HepG2 (cell line): Measurements from ENCODE around the gene CHRNB2. TPM values are rescaled to one million over a fixed set of nuclear protein-coding genes. Genes with fewer than 3 reads are reported as not detected.

Source experiments
- AKAP8 ChIP-seq: sonication (generic); formaldehyde crosslinking; IDR thresholded peaks from 2 replicates; pipeline ENCODE4 v1.5.1; 2020; ENCODE audit warnings: mild to moderate bottlenecking, missing genetic modification reagents
- EZH2 ChIP-seq: conservative IDR thresholded peaks from 2 replicates; pipeline ENCODE4 v1.6.1; 2012; ENCODE audit warnings: mild to moderate bottlenecking, low read depth, low read length, moderate library complexity
- GPN1 ChIP-seq: sonication (generic); formaldehyde crosslinking; IDR thresholded peaks from 2 replicates; pipeline ENCODE4 v1.5.1; 2020; ENCODE audit warnings: missing genetic modification reagents, borderline replicate concordance
- HMG20A ChIP-seq: IDR thresholded peaks from 2 replicates; pipeline ENCODE4 v1.6.1; 2016; ENCODE audit warnings: borderline replicate concordance
- ISX ChIP-seq: sonication (generic); formaldehyde crosslinking; conservative IDR thresholded peaks from 2 replicates; pipeline ENCODE4 v1.5.0; 2020; ENCODE audit warnings: missing genetic modification reagents
- STAT5B ChIP-seq: sonication (generic); formaldehyde crosslinking; IDR thresholded peaks from 2 replicates; pipeline ENCODE4 v1.4.0; 2020; ENCODE audit warnings: missing genetic modification reagents
- ZKSCAN5 ChIP-seq: sonication (generic); formaldehyde crosslinking; IDR thresholded peaks from 2 replicates; pipeline ENCODE4 v1.5.1; 2020; ENCODE audit warnings: mild to moderate bottlenecking, missing genetic modification reagents
- ZNF343 ChIP-seq: sonication (generic); formaldehyde crosslinking; IDR thresholded peaks from 2 replicates; pipeline ENCODE4 v1.4.0; 2020; ENCODE audit warnings: mild to moderate bottlenecking, missing genetic modification reagents
- ZNF44 ChIP-seq: sonication (generic); formaldehyde crosslinking; IDR thresholded peaks from 2 replicates; pipeline ENCODE4 v1.5.1; 2020; ENCODE audit warnings: mild to moderate bottlenecking, missing genetic modification reagents
- ZNF768 ChIP-seq: sonication (generic); formaldehyde crosslinking; IDR thresholded peaks from 2 replicates; pipeline ENCODE4 v1.4.0; 2020; ENCODE audit warnings: missing genetic modification reagents
- polyA plus RNA-seq, 8 experiments: library from polyadenylated mRNA; depleted of rRNA in 3 of 8; stranded (reverse) in 7 of 8; unstranded in 1 of 8; fragments of >200 nt; fragmentation: Illumina TruSeq in 4 of 8; extraction: Trizol in 4 of 8; gene quantifications; 2 replicates each; pipeline versions ENCODE4 v1.2.1 to v1.2.3, GENCODE V29; 2011 to 2016; ENCODE audit warnings: low read depth in 4 of 8, missing spikeins in 1 of 8, mixed read lengths in 1 of 8; ENCODE audit not compliant: insufficient read depth in 1 of 8
- total RNA-seq, 5 experiments: library from RNA; depleted of rRNA; stranded (reverse); fragments of >200 nt; fragmentation: Illumina TruSeq; extraction: Trizol; gene quantifications; 2 replicates each; pipeline ENCODE4 v1.2.3, GENCODE V29; 2016; ENCODE audit warnings: low read depth in 1 of 5
- TF ChIP-seq, protein P1 (sequence below): IDR thresholded peaks from 2 replicates; pipeline ENCODE4 v1.6.1; 2016; ENCODE audit warnings: mild to moderate bottlenecking, missing biosample characterization, missing genetic modification reagents
- TF ChIP-seq, protein P2 (sequence below): sonication (generic); formaldehyde crosslinking; IDR thresholded peaks from 2 replicates; pipeline ENCODE4 v1.5.1; 2020; ENCODE audit warnings: mild to moderate bottlenecking, missing genetic modification reagents, moderate library complexity
- TF ChIP-seq, protein P3 (sequence below): sonication (generic); formaldehyde crosslinking; IDR thresholded peaks from 2 replicates; pipeline ENCODE4 v1.4.0; 2020; ENCODE audit warnings: mild to moderate bottlenecking, missing genetic modification reagents, borderline replicate concordance
- TF ChIP-seq, protein P4 (sequence below): sonication (generic); formaldehyde crosslinking; IDR thresholded peaks from 2 replicates; pipeline ENCODE4 v1.5.0; 2020; ENCODE audit warnings: missing genetic modification reagents
- TF ChIP-seq, protein P5 (sequence below): fragments of 450-650 bp; IDR thresholded peaks from 2 replicates; pipeline ENCODE4 v1.6.1; 2017
- TF ChIP-seq, protein P6 (sequence below): sonication (generic); formaldehyde crosslinking; IDR thresholded peaks from 2 replicates; pipeline ENCODE4 v1.4.0; 2020; ENCODE audit warnings: missing genetic modification reagents, low read depth, mild to moderate bottlenecking, borderline replicate concordance

CHRNB2 gene
- total and polyA plus RNA-seq, 2 of the 13 experiments (the other 11 are each of a cell fraction or from before 2014, with no cell fraction given) = 0.03 to 0.07 TPM

DNA sequence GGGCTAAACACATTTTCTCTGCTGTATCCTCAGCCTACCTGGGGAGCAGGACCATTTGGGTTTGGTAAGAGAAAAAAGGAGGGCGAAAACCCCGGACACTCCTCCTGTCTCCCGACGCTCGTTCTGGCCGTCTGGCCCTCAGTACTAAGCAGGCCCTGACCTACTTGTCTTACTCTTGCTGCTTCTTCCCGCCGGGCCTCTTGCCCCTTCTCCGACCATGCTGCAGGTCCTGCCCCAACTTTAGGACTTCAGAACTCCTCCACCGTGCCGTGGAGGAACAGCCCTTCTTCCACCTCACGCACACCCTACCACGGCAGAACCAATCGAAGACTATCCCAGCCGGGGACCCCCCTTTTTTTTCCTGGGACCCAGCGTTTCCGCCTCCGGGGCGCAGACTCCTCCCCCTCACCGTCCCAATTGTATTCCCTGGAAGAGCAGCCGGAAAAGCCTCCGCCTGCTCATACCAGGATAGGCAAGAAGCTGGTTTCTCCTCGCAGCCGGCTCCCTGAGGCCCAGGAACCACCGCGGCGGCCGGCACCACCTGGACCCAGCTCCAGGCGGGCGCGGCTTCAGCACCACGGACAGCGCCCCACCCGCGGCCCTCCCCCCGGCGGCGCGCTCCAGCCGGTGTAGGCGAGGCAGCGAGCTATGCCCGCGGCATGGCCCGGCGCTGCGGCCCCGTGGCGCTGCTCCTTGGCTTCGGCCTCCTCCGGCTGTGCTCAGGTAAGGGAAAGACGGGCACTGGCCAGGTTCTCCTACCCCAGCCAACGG, at the start of gene CHRNB2 (continued):
- TF ChIP-seq GPN1 (CRISPR knock-in tag) (0 out of 2 replicates have a peak, but pooled peaks have one; percentile 55), STAT5B (CRISPR knock-in tag) (peak; percentile 91; the same call in 1 of the 2 replicates), ZNF44 (CRISPR knock-in tag) (no peak), ISX (peak; percentile 94), ZNF343 (CRISPR knock-in tag) (peak; percentile 95), ZNF768 (peak; percentile 78; the same call in 1 of the 2 replicates), EZH2 (no peak; the same call in 1 of the 2 replicates), HMG20A (peak; percentile 30; the same call in 1 of the 2 replicates), ZKSCAN5 (no peak), AKAP8 (CRISPR knock-in tag) (peak; percentile 84; the same call in 1 of the 2 replicates)
- TF ChIP-seq, protein P1, sequence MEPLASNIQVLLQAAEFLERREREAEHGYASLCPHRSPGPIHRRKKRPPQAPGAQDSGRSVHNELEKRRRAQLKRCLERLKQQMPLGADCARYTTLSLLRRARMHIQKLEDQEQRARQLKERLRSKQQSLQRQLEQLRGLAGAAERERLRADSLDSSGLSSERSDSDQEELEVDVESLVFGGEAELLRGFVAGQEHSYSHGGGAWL (CRISPR knock-in tag) = peak; percentile 99
- TF ChIP-seq, protein P2, sequence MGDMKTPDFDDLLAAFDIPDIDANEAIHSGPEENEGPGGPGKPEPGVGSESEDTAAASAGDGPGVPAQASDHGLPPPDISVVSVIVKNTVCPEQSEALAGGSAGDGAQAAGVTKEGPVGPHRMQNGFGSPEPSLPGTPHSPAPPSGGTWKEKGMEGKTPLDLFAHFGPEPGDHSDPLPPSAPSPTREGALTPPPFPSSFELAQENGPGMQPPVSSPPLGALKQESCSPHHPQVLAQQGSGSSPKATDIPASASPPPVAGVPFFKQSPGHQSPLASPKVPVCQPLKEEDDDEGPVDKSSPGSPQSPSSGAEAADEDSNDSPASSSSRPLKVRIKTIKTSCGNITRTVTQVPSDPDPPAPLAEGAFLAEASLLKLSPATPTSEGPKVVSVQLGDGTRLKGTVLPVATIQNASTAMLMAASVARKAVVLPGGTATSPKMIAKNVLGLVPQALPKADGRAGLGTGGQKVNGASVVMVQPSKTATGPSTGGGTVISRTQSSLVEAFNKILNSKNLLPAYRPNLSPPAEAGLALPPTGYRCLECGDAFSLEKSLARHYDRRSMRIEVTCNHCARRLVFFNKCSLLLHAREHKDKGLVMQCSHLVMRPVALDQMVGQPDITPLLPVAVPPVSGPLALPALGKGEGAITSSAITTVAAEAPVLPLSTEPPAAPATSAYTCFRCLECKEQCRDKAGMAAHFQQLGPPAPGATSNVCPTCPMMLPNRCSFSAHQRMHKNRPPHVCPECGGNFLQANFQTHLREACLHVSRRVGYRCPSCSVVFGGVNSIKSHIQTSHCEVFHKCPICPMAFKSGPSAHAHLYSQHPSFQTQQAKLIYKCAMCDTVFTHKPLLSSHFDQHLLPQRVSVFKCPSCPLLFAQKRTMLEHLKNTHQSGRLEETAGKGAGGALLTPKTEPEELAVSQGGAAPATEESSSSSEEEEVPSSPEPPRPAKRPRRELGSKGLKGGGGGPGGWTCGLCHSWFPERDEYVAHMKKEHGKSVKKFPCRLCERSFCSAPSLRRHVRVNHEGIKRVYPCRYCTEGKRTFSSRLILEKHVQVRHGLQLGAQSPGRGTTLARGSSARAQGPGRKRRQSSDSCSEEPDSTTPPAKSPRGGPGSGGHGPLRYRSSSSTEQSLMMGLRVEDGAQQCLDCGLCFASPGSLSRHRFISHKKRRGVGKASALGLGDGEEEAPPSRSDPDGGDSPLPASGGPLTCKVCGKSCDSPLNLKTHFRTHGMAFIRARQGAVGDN = peak; percentile 82
- TF ChIP-seq, protein P3, sequence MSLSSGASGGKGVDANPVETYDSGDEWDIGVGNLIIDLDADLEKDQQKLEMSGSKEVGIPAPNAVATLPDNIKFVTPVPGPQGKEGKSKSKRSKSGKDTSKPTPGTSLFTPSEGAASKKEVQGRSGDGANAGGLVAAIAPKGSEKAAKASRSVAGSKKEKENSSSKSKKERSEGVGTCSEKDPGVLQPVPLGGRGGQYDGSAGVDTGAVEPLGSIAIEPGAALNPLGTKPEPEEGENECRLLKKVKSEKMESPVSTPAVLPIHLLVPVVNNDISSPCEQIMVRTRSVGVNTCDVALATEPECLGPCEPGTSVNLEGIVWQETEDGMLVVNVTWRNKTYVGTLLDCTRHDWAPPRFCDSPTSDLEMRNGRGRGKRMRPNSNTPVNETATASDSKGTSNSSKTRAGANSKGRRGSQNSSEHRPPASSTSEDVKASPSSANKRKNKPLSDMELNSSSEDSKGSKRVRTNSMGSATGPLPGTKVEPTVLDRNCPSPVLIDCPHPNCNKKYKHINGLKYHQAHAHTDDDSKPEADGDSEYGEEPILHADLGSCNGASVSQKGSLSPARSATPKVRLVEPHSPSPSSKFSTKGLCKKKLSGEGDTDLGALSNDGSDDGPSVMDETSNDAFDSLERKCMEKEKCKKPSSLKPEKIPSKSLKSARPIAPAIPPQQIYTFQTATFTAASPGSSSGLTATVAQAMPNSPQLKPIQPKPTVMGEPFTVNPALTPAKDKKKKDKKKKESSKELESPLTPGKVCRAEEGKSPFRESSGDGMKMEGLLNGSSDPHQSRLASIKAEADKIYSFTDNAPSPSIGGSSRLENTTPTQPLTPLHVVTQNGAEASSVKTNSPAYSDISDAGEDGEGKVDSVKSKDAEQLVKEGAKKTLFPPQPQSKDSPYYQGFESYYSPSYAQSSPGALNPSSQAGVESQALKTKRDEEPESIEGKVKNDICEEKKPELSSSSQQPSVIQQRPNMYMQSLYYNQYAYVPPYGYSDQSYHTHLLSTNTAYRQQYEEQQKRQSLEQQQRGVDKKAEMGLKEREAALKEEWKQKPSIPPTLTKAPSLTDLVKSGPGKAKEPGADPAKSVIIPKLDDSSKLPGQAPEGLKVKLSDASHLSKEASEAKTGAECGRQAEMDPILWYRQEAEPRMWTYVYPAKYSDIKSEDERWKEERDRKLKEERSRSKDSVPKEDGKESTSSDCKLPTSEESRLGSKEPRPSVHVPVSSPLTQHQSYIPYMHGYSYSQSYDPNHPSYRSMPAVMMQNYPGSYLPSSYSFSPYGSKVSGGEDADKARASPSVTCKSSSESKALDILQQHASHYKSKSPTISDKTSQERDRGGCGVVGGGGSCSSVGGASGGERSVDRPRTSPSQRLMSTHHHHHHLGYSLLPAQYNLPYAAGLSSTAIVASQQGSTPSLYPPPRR (CRISPR knock-in tag) = no peak
- TF ChIP-seq, protein P4, sequence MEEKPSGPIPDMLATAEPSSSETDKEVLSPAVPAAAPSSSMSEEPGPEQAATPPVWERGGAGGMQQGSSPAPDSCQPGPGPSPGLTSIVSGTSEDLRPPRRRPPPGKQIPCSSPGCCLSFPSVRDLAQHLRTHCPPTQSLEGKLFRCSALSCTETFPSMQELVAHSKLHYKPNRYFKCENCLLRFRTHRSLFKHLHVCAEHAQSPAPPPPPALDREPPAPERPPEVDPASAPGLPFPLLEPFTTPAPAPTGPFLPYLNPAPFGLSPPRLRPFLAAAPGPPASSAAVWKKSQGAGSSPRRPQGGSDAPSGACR (CRISPR knock-in tag) = 0 out of 2 replicates have a peak, but pooled peaks have one; percentile 42
- TF ChIP-seq, protein P5, sequence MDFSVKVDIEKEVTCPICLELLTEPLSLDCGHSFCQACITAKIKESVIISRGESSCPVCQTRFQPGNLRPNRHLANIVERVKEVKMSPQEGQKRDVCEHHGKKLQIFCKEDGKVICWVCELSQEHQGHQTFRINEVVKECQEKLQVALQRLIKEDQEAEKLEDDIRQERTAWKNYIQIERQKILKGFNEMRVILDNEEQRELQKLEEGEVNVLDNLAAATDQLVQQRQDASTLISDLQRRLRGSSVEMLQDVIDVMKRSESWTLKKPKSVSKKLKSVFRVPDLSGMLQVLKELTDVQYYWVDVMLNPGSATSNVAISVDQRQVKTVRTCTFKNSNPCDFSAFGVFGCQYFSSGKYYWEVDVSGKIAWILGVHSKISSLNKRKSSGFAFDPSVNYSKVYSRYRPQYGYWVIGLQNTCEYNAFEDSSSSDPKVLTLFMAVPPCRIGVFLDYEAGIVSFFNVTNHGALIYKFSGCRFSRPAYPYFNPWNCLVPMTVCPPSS = no peak
- TF ChIP-seq, protein P6, sequence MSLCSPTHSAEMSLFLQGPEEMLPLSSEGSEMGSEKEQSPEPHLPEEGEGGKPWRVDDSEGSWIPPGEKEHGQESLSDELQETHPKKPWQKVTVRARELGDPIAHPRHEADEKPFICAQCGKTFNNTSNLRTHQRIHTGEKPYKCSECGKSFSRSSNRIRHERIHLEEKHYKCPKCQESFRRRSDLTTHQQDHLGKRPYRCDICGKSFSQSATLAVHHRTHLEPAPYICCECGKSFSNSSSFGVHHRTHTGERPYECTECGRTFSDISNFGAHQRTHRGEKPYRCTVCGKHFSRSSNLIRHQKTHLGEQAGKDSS (CRISPR knock-in tag) = peak; percentile 94
